ENCODE results near the gene TRIML1. TPM values are rescaled to one million over a fixed set of nuclear protein-coding genes. Genes with fewer than 3 reads are reported as not detected.

The TRIML1 gene
- total and polyA plus RNA-seq, 2 donors, result not detected

Small RNAs within 50 kb of the gene (small RNA-seq; reads per million reads assigned to genes)
- not detected for gene RNU6-173P

Other genes with a start within 250 kb of the TRIML1 start
- gene ZFP42, start 143.7 kb upstream of the TRIML1 start, total RNA-seq, result 0.11 TPM
- gene ZFP42, start 143.7 kb upstream of the TRIML1 start, polyA plus RNA-seq, result not detected
- not detected for gene TRIML2, start 29.8 kb upstream of the TRIML1 start, total RNA-seq
- gene TRIML2, start 29.8 kb upstream of the TRIML1 start, polyA plus RNA-seq, result not detected

Measured in urinary bladder (tissue), 2 donors.